ENCODE data around the gene EPYC. TPM values are rescaled to one million over a fixed set of nuclear protein-coding genes. Genes with fewer than 3 reads are reported as not detected.

The EPYC gene
- total and polyA plus RNA-seq, 7 donors = not detected

- H3K36me3 ChIP-seq (ENCODE audit: insufficient read depth in 1 of 2, low read depth in 1 of 2) = no peaks in the 10 kb centered on the region
- ATAC-seq (no peak), DNase-seq (no peak)
- H3K27me3 ChIP-seq (ENCODE audit: insufficient read depth in 3 of 3, low read length in 2 of 3) = no peaks in the 10 kb centered on the region
- no peaks in the 10 kb centered on the region for H3K9me3 ChIP-seq
- intact Hi-C loops (cut with DNase I) = no loop called here
- H3K27ac ChIP-seq = no peak overlapping the region
- TF ChIP-seq, protein P1, sequence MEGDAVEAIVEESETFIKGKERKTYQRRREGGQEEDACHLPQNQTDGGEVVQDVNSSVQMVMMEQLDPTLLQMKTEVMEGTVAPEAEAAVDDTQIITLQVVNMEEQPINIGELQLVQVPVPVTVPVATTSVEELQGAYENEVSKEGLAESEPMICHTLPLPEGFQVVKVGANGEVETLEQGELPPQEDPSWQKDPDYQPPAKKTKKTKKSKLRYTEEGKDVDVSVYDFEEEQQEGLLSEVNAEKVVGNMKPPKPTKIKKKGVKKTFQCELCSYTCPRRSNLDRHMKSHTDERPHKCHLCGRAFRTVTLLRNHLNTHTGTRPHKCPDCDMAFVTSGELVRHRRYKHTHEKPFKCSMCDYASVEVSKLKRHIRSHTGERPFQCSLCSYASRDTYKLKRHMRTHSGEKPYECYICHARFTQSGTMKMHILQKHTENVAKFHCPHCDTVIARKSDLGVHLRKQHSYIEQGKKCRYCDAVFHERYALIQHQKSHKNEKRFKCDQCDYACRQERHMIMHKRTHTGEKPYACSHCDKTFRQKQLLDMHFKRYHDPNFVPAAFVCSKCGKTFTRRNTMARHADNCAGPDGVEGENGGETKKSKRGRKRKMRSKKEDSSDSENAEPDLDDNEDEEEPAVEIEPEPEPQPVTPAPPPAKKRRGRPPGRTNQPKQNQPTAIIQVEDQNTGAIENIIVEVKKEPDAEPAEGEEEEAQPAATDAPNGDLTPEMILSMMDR (IDR thresholded peaks at IDR 0.05) = no peak
- H3K4me1 ChIP-seq = no peaks in the 10 kb centered on the region
- no peak overlapping the region for H3K4me3 ChIP-seq
- 56 to 58% (median 57%) methylated on average over 1 of the region's 1 CpG for WGBS, 3 donors
These were observed 18.7 kb upstream of the EPYC start for GRCh38 chr12:91023326-91024004.

- TF ChIP-seq, protein P1 (IDR thresholded peaks at IDR 0.05) = no peak
- DNase-seq (no peak), ATAC-seq (no peak)
- no peaks in the 10 kb centered on the region for H3K9me3 ChIP-seq
- intact Hi-C loops (cut with DNase I) = no loop called here
- 87 to 90% (median 89%) methylated on average over 2 of the region's 2 CpGs for WGBS, 3 donors
- no peaks in the 10 kb centered on the region for H3K36me3 ChIP-seq (ENCODE audit: insufficient read depth in 1 of 2, low read depth in 1 of 2)
- H3K4me3 ChIP-seq = no peak overlapping the region
- no peaks in the 10 kb centered on the region for H3K27me3 ChIP-seq (ENCODE audit: insufficient read depth in 3 of 3, low read length in 2 of 3)
- H3K27ac ChIP-seq = no peak overlapping the region
- no peaks in the 10 kb centered on the region for H3K4me1 ChIP-seq
These were observed 16.3 kb upstream of the EPYC start for GRCh38 chr12:91021076-91021475.

DNA sequence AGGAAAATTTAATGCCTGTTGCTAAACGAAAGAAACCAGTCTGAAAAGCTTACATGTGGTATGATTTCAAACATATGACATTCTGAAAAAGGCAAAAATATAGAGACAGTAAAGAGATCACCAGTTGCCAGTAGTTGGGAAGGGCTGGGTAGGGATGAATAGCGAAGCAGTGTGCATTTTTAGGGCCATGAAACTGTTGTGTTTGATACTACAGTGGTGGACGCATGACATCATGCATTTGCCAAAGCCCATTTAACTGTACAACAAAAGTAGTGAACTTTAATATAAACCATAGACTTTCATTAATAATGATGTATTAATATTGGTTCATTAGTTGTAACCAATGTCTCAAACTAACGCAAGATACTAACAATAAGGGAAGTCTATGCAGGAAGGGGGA, 14.7 kb upstream of the EPYC start:
- no peaks in the 10 kb centered on the region for H3K27me3 ChIP-seq (ENCODE audit: insufficient read depth in 3 of 3, low read length in 2 of 3)
- no peak for DNase-seq
- H3K4me1 ChIP-seq = no peaks in the 10 kb centered on the region
- no peak overlapping the region for H3K27ac ChIP-seq
- H3K9me3 ChIP-seq = no peaks in the 10 kb centered on the region
- intact Hi-C loops (cut with DNase I) = no loop called here
- ATAC-seq = no peak
- H3K36me3 ChIP-seq (ENCODE audit: insufficient read depth in 1 of 2, low read depth in 1 of 2) = no peaks in the 10 kb centered on the region
- 95 to 96% (median 95%) methylated on average over 4 of the region's 4 CpGs for WGBS, 3 donors
- TF ChIP-seq, protein P1 (IDR thresholded peaks at IDR 0.05) = no peak
- no peak overlapping the region for H3K4me3 ChIP-seq

DNA sequence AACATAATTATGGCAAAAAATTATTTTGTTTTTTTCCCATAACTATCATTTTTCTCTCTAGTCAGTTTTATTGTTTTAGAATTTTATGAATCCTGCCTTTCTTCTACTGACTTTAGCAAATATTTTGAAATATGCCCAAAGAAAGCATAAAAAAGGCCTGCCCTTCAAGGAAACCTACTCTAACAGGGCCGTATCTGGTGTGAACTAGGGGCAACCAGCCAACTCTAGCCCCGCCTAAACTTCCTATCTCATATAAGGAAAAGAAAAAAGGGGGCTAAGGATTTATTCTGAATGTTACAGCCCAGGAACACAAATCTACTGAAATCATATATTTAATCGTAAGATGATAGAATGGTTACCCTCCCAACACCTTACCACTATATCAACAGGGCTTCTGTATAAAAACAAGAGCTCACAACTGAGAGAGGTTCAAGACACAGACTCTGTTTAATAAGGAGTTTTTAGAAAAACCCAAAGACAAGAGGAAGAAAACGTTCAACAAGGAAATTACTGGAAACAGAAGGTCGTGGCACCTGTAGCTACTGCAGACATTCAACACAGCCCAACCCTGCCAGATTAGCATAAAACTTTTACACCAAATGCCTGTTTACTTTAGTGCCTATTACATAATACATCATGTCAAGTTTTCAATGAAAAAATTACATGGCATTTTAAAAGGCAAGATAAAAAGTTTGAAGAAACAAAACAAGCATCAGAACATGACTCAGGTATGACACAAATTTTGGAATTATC, 12.9 kb upstream of the EPYC start:
- no peaks in the 10 kb centered on the region for H3K27me3 ChIP-seq (ENCODE audit: insufficient read depth in 3 of 3, low read length in 2 of 3)
- no peak for ATAC-seq
- intact Hi-C loops (cut with DNase I) = no loop called here
- WGBS, 3 donors = 56 to 61% (median 57%) methylated on average over 5 of the region's 5 CpGs
- H3K4me1 ChIP-seq = no peaks in the 10 kb centered on the region
- DNase-seq = peak; percentile 11 to 47
- H3K27ac ChIP-seq = no peak overlapping the region
- TF ChIP-seq, protein P1 (IDR thresholded peaks at IDR 0.05) = no peak
- no peaks in the 10 kb centered on the region for H3K9me3 ChIP-seq
- H3K36me3 ChIP-seq (ENCODE audit: insufficient read depth in 1 of 2, low read depth in 1 of 2) = no peaks in the 10 kb centered on the region
- no peak overlapping the region for H3K4me3 ChIP-seq
